PC-3 (cell line): ENCODE data around the gene MBNL1. TPM values are rescaled to one million over a fixed set of nuclear protein-coding genes. Genes with fewer than 3 reads are reported as not detected.

Experiments used
- ATAC-seq: fragments of 200-7000 bp; cut with Tn5 transposase; 2 replicates; pipeline ENCODE4 v1.9.1; 2020; ENCODE audit warnings: mild to moderate bottlenecking, moderate library complexity
- BruUV-seq: library from RNA; stranded (reverse); fragments of 400-500 nt; replicated peaks from 2 replicates; lab custom pipeline; 2021; lab: Mats Ljungman, UMichigan
- CTCF ChIA-PET: fragments of 300-600 bp; sonication (Branson Sonifier 250); formaldehyde crosslinking; loops from one replicate; lab custom pipeline; 2022; ENCODE audit warnings: antibody characterized with exemption; lab: Charles Lee
- POLR2A ChIA-PET: fragments of 300-600 bp; sonication (Branson Sonifier 250); formaldehyde crosslinking; loops from one replicate; lab custom pipeline; 2022; ENCODE audit warnings: antibody characterized with exemption; ENCODE audit not compliant: unreplicated experiment; lab: Charles Lee
- DNase-seq: peaks from one replicate; pipeline ENCODE4 v3.0.0-alpha.2; 2015
- H2AFZ ChIP-seq: fragments of 300-600 bp; sonication (generic); 2 replicates; pipeline ENCODE4 v1.6.0; 2016; ENCODE audit warnings: antibody characterized with exemption, low read length
- H3F3A ChIP-seq: fragments of 300-600 bp; sonication (generic); one replicate; pipeline ENCODE4 v1.6.0; 2017; ENCODE audit warnings: antibody characterized with exemption, low read length, control low read depth, mild to moderate bottlenecking; ENCODE audit not compliant: unreplicated experiment
- H3K27ac ChIP-seq: fragments of 300-600 bp; sonication (generic); 2 replicates; pipeline ENCODE4 v1.5.1; 2016; ENCODE audit warnings: mild to moderate bottlenecking, low read length
- H3K27me3 ChIP-seq: fragments of 300-600 bp; sonication (generic); 2 replicates; pipeline ENCODE4 v1.6.1; 2016; ENCODE audit warnings: low read length, mixed read lengths
- H3K36me3 ChIP-seq: fragments of 300-600 bp; sonication (generic); 2 replicates; pipeline ENCODE4 v1.6.1; 2016; ENCODE audit warnings: low read depth, mixed run types, low read length, mixed read lengths
- H3K4me1 ChIP-seq: fragments of 300-600 bp; sonication (generic); 2 replicates; pipeline ENCODE4 v1.5.1; 2016; ENCODE audit warnings: low read length; ENCODE audit not compliant: insufficient read depth
- H3K4me2 ChIP-seq: fragments of 300-600 bp; sonication (generic); 2 replicates; pipeline ENCODE4 v1.6.0; 2016; ENCODE audit warnings: low read length
- H3K4me3 ChIP-seq: fragments of 300-600 bp; sonication (generic); 2 replicates; pipeline ENCODE4 v1.5.1; 2016; ENCODE audit warnings: mild to moderate bottlenecking, low read length, mixed read lengths
- H3K79me2 ChIP-seq: fragments of 300-600 bp; sonication (generic); 2 replicates; pipeline ENCODE4 v1.6.1; 2017; ENCODE audit warnings: low read length, mixed read lengths
- H3K9ac ChIP-seq: fragments of 300-600 bp; sonication (generic); 2 replicates; pipeline ENCODE4 v1.6.0; 2016; ENCODE audit warnings: mild to moderate bottlenecking, low read length
- H3K9me2 ChIP-seq: fragments of 300-600 bp; sonication (generic); replicated peaks from 2 replicates; pipeline ENCODE4 v1.6.1; 2016; ENCODE audit warnings: mixed run types, low read length, mixed read lengths
- H3K9me3 ChIP-seq: fragments of 300-600 bp; sonication (generic); 2 replicates; pipeline ENCODE4 v1.6.1; 2016; ENCODE audit warnings: low read length, mixed read lengths
- H4K20me1 ChIP-seq: fragments of 300-600 bp; sonication (generic); 2 replicates; pipeline ENCODE4 v1.6.1; 2016; ENCODE audit warnings: low read length, mixed read lengths
- CTCF ChIP-seq: fragments of 300-600 bp; sonication (generic); conservative IDR thresholded peaks from 2 replicates; pipeline ENCODE4 v1.5.1; 2017; ENCODE audit warnings: antibody characterized with exemption, low read depth, mild to moderate bottlenecking, low read length
- EZH2 ChIP-seq: fragments of 300-600 bp; sonication (generic); IDR thresholded peaks from one replicate; pipeline ENCODE4 v1.6.1; 2017; ENCODE audit warnings: antibody characterized with exemption, mild to moderate bottlenecking, low read length; ENCODE audit not compliant: unreplicated experiment
- EZH2phosphoT487 ChIP-seq: fragments of 300-600 bp; sonication (generic); IDR thresholded peaks from 2 replicates; pipeline ENCODE4 v1.6.1; 2018; ENCODE audit warnings: mild to moderate bottlenecking, antibody characterized with exemption, low read length, borderline replicate concordance
- intact Hi-C: fragments of 100-400 bp; cut with micrococcal nuclease; formaldehyde crosslinking; loops from 2 replicates; pipeline ENCODE4 v1.9.0; 2023
- total RNA-seq: library from RNA; depleted of rRNA; stranded (reverse); fragments of >200 nt; gene quantifications from 2 replicates; pipeline ENCODE4 v1.2.3, GENCODE V29; 2014

The MBNL1 gene
- total RNA-seq, 1 experiment from 2014 or later = 161 TPM

GRCh38 chr3:152328841-152329240, 60.1 kb downstream of the MBNL1 start:
- Histone ChIP-seq H3K4me3 (peak overlapping the region; percentile 52), H4K20me1 (no peaks in the 10 kb centered on the region), H3K27me3 (no peaks in the 10 kb centered on the region), H3K9me2 (no peaks in the 10 kb centered on the region), H3K79me2 (peaks cover 91% of the 10 kb centered on the region), H3K4me2 (peak overlapping the region; percentile 79), H3K9ac (peak overlapping the region; percentile 66), H3F3A (peaks cover 10% of the 10 kb centered on the region), H3K9me3 (no peaks in the 10 kb centered on the region), H2AFZ (no peak overlapping the region), H3K27ac (peak overlapping the region; percentile 93), H3K36me3 (peaks cover 4% of the 10 kb centered on the region; the same call in 1 of the 2 replicates), H3K4me1 (peaks cover 58% of the 10 kb centered on the region)
- peak; percentile 63 for ATAC-seq
- intact Hi-C loops = loop anchor here (5.0 kb wide), 1 partner anchor 257 kb away; no protein-coding TSS in a partner anchor
- ChIA-PET POLR2A (interaction anchor here (0.6 to 1.0 kb wide), 9 partner anchors 9 to 884 kb away, joined by 3 to 8 read pairs (median 4); no protein-coding TSS in a partner anchor), CTCF (interaction anchor here (0.5 to 0.7 kb wide), 4 partner anchors 13 to 302 kb away, joined by 3 to 4 read pairs (median 3); no protein-coding TSS in a partner anchor)
- peak; percentile 94 for DNase-seq
- no peak for TF ChIP-seq EZH2phosphoT487
- BruUV-seq = no TSS peak

- H3K36me3 ChIP-seq = peaks cover 8% of the 10 kb centered on the region
- no peak for TF ChIP-seq EZH2
- no peak for TF ChIP-seq CTCF
- TF ChIP-seq EZH2phosphoT487 = no peak
- no peaks in the 10 kb centered on the region for H3K27me3 ChIP-seq
- peaks cover 91% of the 10 kb centered on the region for H3K79me2 ChIP-seq
- H3K4me1 ChIP-seq = peaks cover 55% of the 10 kb centered on the region
- H3K9me3 ChIP-seq = no peaks in the 10 kb centered on the region
- peak overlapping the region; percentile 32; the same call in 1 of the 2 replicates for H3K4me3 ChIP-seq
- POLR2A ChIA-PET = interaction anchor here (1.0 kb wide), 1 partner anchor 62 kb away, joined by 5 read pairs; the partner anchor contains the start of gene MBNL1
- no peaks in the 10 kb centered on the region for H3K9me2 ChIP-seq
- TSS peak; percentile 81 for BruUV-seq
- H3K9ac ChIP-seq = peak overlapping the region; percentile 65
- ATAC-seq = peak; percentile 2
- intact Hi-C loops = loop anchor here (2.0 kb wide), 1 partner anchor 114 kb away; no protein-coding TSS in a partner anchor
- peak overlapping the region; percentile 85 for H3K27ac ChIP-seq
- no peak overlapping the region for H2AFZ ChIP-seq
- no peak for DNase-seq
- peaks cover 10% of the 10 kb centered on the region for H3F3A ChIP-seq
- no peaks in the 10 kb centered on the region for H4K20me1 ChIP-seq
- peak overlapping the region; percentile 69 for H3K4me2 ChIP-seq
- CTCF ChIA-PET = no interaction called here
Measured at GRCh38 chr3:152330559-152330958, 61.8 kb downstream of the MBNL1 start.

GRCh38 chr3:152331018-152331541, 62.4 kb downstream of the MBNL1 start:
- H4K20me1 ChIP-seq = no peaks in the 10 kb centered on the region
- CTCF ChIA-PET = no interaction called here
- DNase-seq (peak; percentile 98), ATAC-seq (peak; percentile 69)
- H3K4me1 ChIP-seq = peaks cover 55% of the 10 kb centered on the region
- POLR2A ChIA-PET = interaction anchor here (0.5 to 1.0 kb wide), 3 partner anchors 34 to 127 kb away, joined by 3 to 13 read pairs (median 5); partner anchors contain the start of gene MBNL1
- no peak overlapping the region for H2AFZ ChIP-seq
- TF ChIP-seq EZH2 (no peak), CTCF (no peak), EZH2phosphoT487 (no peak)
- BruUV-seq = no TSS peak
- peak overlapping the region; percentile 65 for H3K9ac ChIP-seq
- no peaks in the 10 kb centered on the region for H3K9me2 ChIP-seq
- H3K36me3 ChIP-seq = peaks cover 4% of the 10 kb centered on the region
- H3K27ac ChIP-seq = peak overlapping the region; percentile 85
- no peaks in the 10 kb centered on the region for H3K27me3 ChIP-seq
- H3K4me2 ChIP-seq = peak overlapping the region; percentile 69
- no peaks in the 10 kb centered on the region for H3K9me3 ChIP-seq
- peaks cover 91% of the 10 kb centered on the region for H3K79me2 ChIP-seq
- peak overlapping the region; percentile 32; the same call in 1 of the 2 replicates for H3K4me3 ChIP-seq
- H3F3A ChIP-seq = peaks cover 10% of the 10 kb centered on the region
- intact Hi-C loops = loop anchor here (1.0 to 2.0 kb wide), 5 partner anchors 18 to 305 kb away; no protein-coding TSS in a partner anchor
